T-cell (primary cell): Measurements from ENCODE around the gene GOLPH3. TPM values are rescaled to one million over a fixed set of nuclear protein-coding genes. Genes with fewer than 3 reads are reported as not detected.

Experiments used
- ATAC-seq, 4 experiments: fragments of 200-7000 bp in 3 of 4; fragments of 150-1000 bp in 1 of 4; cut with Tn5 transposase; replicated peaks in 1 of 4; 1 replicate in 3 of 4; 2 replicates in 1 of 4; pipeline ENCODE4 v1.10.0; 2021; ENCODE audit warnings: moderate library complexity in 3 of 4, mild to moderate bottlenecking in 2 of 4, moderate number of reproducible peaks in 1 of 4
- CTCF ChIA-PET, 2 donors: fragments of 300-600 bp; sonication (Branson Sonifier 250); formaldehyde crosslinking; loops; one replicate each; lab custom pipeline; 2022; ENCODE audit warnings: antibody characterized with exemption in 2 of 2; lab: Charles Lee
- POLR2A ChIA-PET, 2 donors: fragments of 300-600 bp; sonication (Branson Sonifier 250); formaldehyde crosslinking; loops; one replicate each; lab custom pipeline; 2022; ENCODE audit warnings: antibody characterized with exemption in 2 of 2; lab: Charles Lee
- DNase-seq, 35 experiments: peaks; one replicate each; pipeline versions ENCODE4 v3.0.0 to v3.0.0-alpha.2; 2013 to 2023
- H3K27ac ChIP-seq: one replicate; pipeline ENCODE4 v1.5.1; 2013; ENCODE audit warnings: low read length
- H3K27me3 ChIP-seq, 2 experiments: replicated peaks in 1 of 2; 1 replicate in 1 of 2; 2 replicates in 1 of 2; pipeline versions ENCODE4 v1.6.1 to v1.7.0; 2013; ENCODE audit warnings: low read length in 1 of 2, mixed read lengths in 1 of 2; ENCODE audit not compliant: control insufficient read depth in 2 of 2, insufficient read depth in 2 of 2; ENCODE audit errors: extremely low read depth in 1 of 2
- H3K36me3 ChIP-seq, 2 donors: 1 replicate in 1 of 2; 2 replicates in 1 of 2; pipeline versions ENCODE4 v1.6.1 to v1.7.0; 2013; ENCODE audit warnings: low read length in 1 of 2; ENCODE audit not compliant: control insufficient read depth in 2 of 2, insufficient read depth in 1 of 2; ENCODE audit errors: extremely low read depth in 1 of 2
- H3K4me1 ChIP-seq, 2 experiments: 1 replicate in 1 of 2; 2 replicates in 1 of 2; pipeline versions ENCODE4 v1.6.1 to v1.7.0; 2013; ENCODE audit warnings: low read length in 2 of 2, mixed read lengths in 1 of 2; ENCODE audit not compliant: insufficient read depth in 2 of 2, control insufficient read depth in 1 of 2; ENCODE audit errors: extremely low read depth in 1 of 2
- H3K4me3 ChIP-seq, 2 donors: 1 replicate in 1 of 2; 2 replicates in 1 of 2; pipeline versions ENCODE4 v1.5.1 to v1.7.0; 2013; ENCODE audit warnings: mild to moderate bottlenecking in 2 of 2, low read length in 1 of 2, moderate library complexity in 1 of 2; ENCODE audit not compliant: control insufficient read depth in 1 of 2; ENCODE audit errors: extremely low read depth in 1 of 2
- H3K9me3 ChIP-seq: 2 replicates; pipeline ENCODE4 v1.7.0; 2013
- H3K27ac Mint-ChIP-seq, 2 donors: one replicate each; pipeline ENCODE4 v1.8.0; 2020 to 2021; ENCODE audit warnings: mild to moderate bottlenecking in 2 of 2, mixed read lengths in 2 of 2
- H3K27me3 Mint-ChIP-seq, 2 donors: one replicate each; pipeline ENCODE4 v1.8.0; 2021 to 2022; ENCODE audit warnings: mixed read lengths in 2 of 2
- H3K36me3 Mint-ChIP-seq: one replicate; pipeline ENCODE4 v1.8.0; 2021; ENCODE audit warnings: mixed read lengths
- H3K4me1 Mint-ChIP-seq, 3 donors: one replicate each; pipeline ENCODE4 v1.8.0; 2020 to 2022; ENCODE audit warnings: mixed read lengths in 3 of 3, mild to moderate bottlenecking in 1 of 3
- H3K4me3 Mint-ChIP-seq, 3 donors: one replicate each; pipeline ENCODE4 v1.8.0; 2020 to 2022; ENCODE audit warnings: mild to moderate bottlenecking in 3 of 3, mixed read lengths in 3 of 3, moderate library complexity in 3 of 3
- H3K9me3 Mint-ChIP-seq, 3 donors: one replicate each; pipeline ENCODE4 v1.8.0; 2020 to 2022; ENCODE audit warnings: mixed read lengths in 3 of 3
- WGBS: methylation state at CpG from one replicate; pipeline ENCODE4 v1.1.5; 2013; ENCODE audit warnings: missing lambda C conversion rate; ENCODE audit not compliant: insufficient coverage; 5-methylcytosine and 5-hydroxymethylcytosine counted together
- total RNA-seq, 35 experiments: library from RNA in 6 of 35; stranded (reverse) in 6 of 35; fragments of 120-200 nt in 1 of 35; gene quantifications; one replicate each; pipeline versions ENCODE4 v1.2.1 to v1.2.4 and lab custom pipeline; 2013 to 2026

The GOLPH3 gene
- total RNA-seq, 5 donors from 2014 or later (not counting 1 experiment from before 2014, with no cell fraction given), result 49.3 to 87.6 (median 73.8) TPM

GRCh38 chr5:32156635-32157034, 17.5 kb downstream of the GOLPH3 start:
- H3K27me3 Mint-ChIP-seq, result no peaks in the 10 kb centered on the region
- H3K4me3 Mint-ChIP-seq, result no peak overlapping the region
- no peak overlapping the region for H3K27ac Mint-ChIP-seq
- H3K27ac ChIP-seq, result no peak overlapping the region
- no peaks in the 10 kb centered on the region for H3K27me3 ChIP-seq
- H3K36me3 ChIP-seq, result peaks cover 0 to 5% of the 10 kb centered on the region in 2 donors
- no peak overlapping the region for H3K4me3 ChIP-seq
- ATAC-seq, result no peak
- 96% methylated on average over 5 of the region's 9 CpGs for WGBS
- H3K36me3 Mint-ChIP-seq, result peaks cover 15% of the 10 kb centered on the region
- peaks cover 0 to 26% of the 10 kb centered on the region in 2 experiments for H3K4me1 ChIP-seq
- DNase-seq, result no peak
- peaks cover 39 to 47% (median 44%) of the 10 kb centered on the region in 3 donors for H3K4me1 Mint-ChIP-seq
- ChIA-PET CTCF (no interaction called here), POLR2A (interaction anchor here in 1 of 2 donors (0.7 kb wide), 1 partner anchor 14 kb away, joined by 3 read pairs; no protein-coding TSS in a partner anchor)
- H3K9me3 Mint-ChIP-seq, result no peaks in the 10 kb centered on the region
- H3K9me3 ChIP-seq, result no peaks in the 10 kb centered on the region

GRCh38 chr5:32155211-32155610, 18.9 kb downstream of the GOLPH3 start:
- Mint-ChIP-seq H3K4me1 (peaks cover 42 to 44% (median 42%) of the 10 kb centered on the region in 3 donors), H3K27me3 (no peaks in the 10 kb centered on the region), H3K9me3 (no peaks in the 10 kb centered on the region), H3K36me3 (peaks cover 12% of the 10 kb centered on the region), H3K4me3 (no peak overlapping the region), H3K27ac (no peak overlapping the region)
- Histone ChIP-seq H3K27me3 (no peaks in the 10 kb centered on the region), H3K36me3 (peaks cover 0 to 5% of the 10 kb centered on the region in 2 donors), H3K4me3 (no peak overlapping the region), H3K9me3 (no peaks in the 10 kb centered on the region), H3K4me1 (peaks cover 0 to 29% of the 10 kb centered on the region in 2 experiments), H3K27ac (no peak overlapping the region)
- ChIA-PET CTCF (no interaction called here), POLR2A (no interaction called here)
- DNase-seq (no peak), ATAC-seq (no peak)
- no CpG with 5 or more reads among the region's 2 CpGs for WGBS

GRCh38 chr5:32153723-32154122, 20.4 kb downstream of the GOLPH3 start:
- Histone ChIP-seq H3K4me3 (no peak overlapping the region), H3K36me3 (peaks cover 0 to 5% of the 10 kb centered on the region in 2 donors), H3K27ac (no peak overlapping the region), H3K27me3 (no peaks in the 10 kb centered on the region), H3K4me1 (peaks cover 0 to 24% of the 10 kb centered on the region in 2 experiments), H3K9me3 (no peaks in the 10 kb centered on the region)
- ChIA-PET POLR2A (interaction anchor here in 1 of 2 donors (0.7 kb wide), 1 partner anchor 108 kb away, joined by 3 read pairs; no protein-coding TSS in a partner anchor), CTCF (interaction anchor here in 1 of 2 donors (0.9 kb wide), 1 partner anchor 447 kb away, joined by 3 read pairs; no protein-coding TSS in a partner anchor)
- no CpG with 5 or more reads among the region's 3 CpGs for WGBS
- peaks cover 16% of the 10 kb centered on the region for H3K36me3 Mint-ChIP-seq
- H3K4me3 Mint-ChIP-seq, result no peak overlapping the region
- no peaks in the 10 kb centered on the region for H3K9me3 Mint-ChIP-seq
- ATAC-seq (no peak), DNase-seq (no peak)
- peaks cover 51 to 55% (median 53%) of the 10 kb centered on the region in 3 donors for H3K4me1 Mint-ChIP-seq
- H3K27me3 Mint-ChIP-seq, result no peaks in the 10 kb centered on the region
- peak overlapping the region in 1 of 2 donors; percentile 40 for H3K27ac Mint-ChIP-seq

GRCh38 chr5:32151198-32151597, 22.9 kb downstream of the GOLPH3 start:
- no peaks in the 10 kb centered on the region for H3K9me3 ChIP-seq
- ChIA-PET POLR2A (interaction anchor here (0.7 to 1.1 kb wide), 4 partner anchors 10 to 558 kb away, joined by 3 to 6 read pairs (median 4); no protein-coding TSS in a partner anchor), CTCF (interaction anchor here (0.7 to 1.1 kb wide), 4 partner anchors 21 to 1289 kb away, joined by 3 to 6 read pairs (median 4); no protein-coding TSS in a partner anchor)
- Mint-ChIP-seq H3K36me3 (peaks cover 16% of the 10 kb centered on the region), H3K4me1 (peaks cover 72 to 75% (median 73%) of the 10 kb centered on the region in 3 donors), H3K9me3 (no peaks in the 10 kb centered on the region), H3K27me3 (no peaks in the 10 kb centered on the region), H3K27ac (no peak overlapping the region), H3K4me3 (no peak overlapping the region)
- H3K4me3 ChIP-seq, result no peak overlapping the region
- ATAC-seq, result no peak
- no peak overlapping the region for H3K27ac ChIP-seq
- 100% methylated on average over 2 of the region's 6 CpGs for WGBS
- DNase-seq, result no peak
- no peaks in the 10 kb centered on the region for H3K36me3 ChIP-seq
- no peaks in the 10 kb centered on the region for H3K27me3 ChIP-seq
- peaks cover 0 to 15% of the 10 kb centered on the region in 2 experiments for H3K4me1 ChIP-seq

- no peak overlapping the region for H3K4me3 ChIP-seq
- Mint-ChIP-seq H3K27me3 (no peaks in the 10 kb centered on the region), H3K36me3 (peaks cover 16% of the 10 kb centered on the region), H3K9me3 (no peaks in the 10 kb centered on the region), H3K4me1 (peaks cover 74 to 81% (median 76%) of the 10 kb centered on the region in 3 donors), H3K4me3 (no peak overlapping the region), H3K27ac (no peak overlapping the region)
- ChIA-PET POLR2A (interaction anchor here (0.5 to 1.1 kb wide), 5 partner anchors 9 to 557 kb away, joined by 3 to 5 read pairs (median 4); partner anchors contain the start of gene GOLPH3 (in 1 of the 2)), CTCF (interaction anchor here in 1 of 2 donors (0.6 kb wide), 1 partner anchor 15 kb away, joined by 3 read pairs; no protein-coding TSS in a partner anchor)
- ATAC-seq (no peak), DNase-seq (no peak)
- no peaks in the 10 kb centered on the region for H3K36me3 ChIP-seq
- no CpG with 5 or more reads among the region's 1 CpG for WGBS
- no peaks in the 10 kb centered on the region for H3K27me3 ChIP-seq
- H3K9me3 ChIP-seq, result no peaks in the 10 kb centered on the region
- H3K27ac ChIP-seq, result no peak overlapping the region
- H3K4me1 ChIP-seq, result peaks cover 0 to 15% of the 10 kb centered on the region in 2 experiments
Measured at GRCh38 chr5:32150366-32150765, 23.8 kb downstream of the GOLPH3 start.

GRCh38 chr5:32147959-32148358, 26.2 kb downstream of the GOLPH3 start:
- no peaks in the 10 kb centered on the region for H3K9me3 Mint-ChIP-seq
- peaks cover 0 to 9% of the 10 kb centered on the region in 2 experiments for H3K4me1 ChIP-seq
- H3K27me3 ChIP-seq, result no peaks in the 10 kb centered on the region
- CTCF ChIA-PET, result no interaction called here
- WGBS, result no CpG with 5 or more reads among the region's 4 CpGs
- peaks cover 17% of the 10 kb centered on the region for H3K36me3 Mint-ChIP-seq
- no peak overlapping the region for H3K27ac ChIP-seq
- POLR2A ChIA-PET, result interaction anchor here in 1 of 2 donors (0.7 kb wide), 1 partner anchor 26 kb away, joined by 3 read pairs; no protein-coding TSS in a partner anchor
- H3K4me3 Mint-ChIP-seq, result no peak overlapping the region
- ATAC-seq (no peak), DNase-seq (no peak)
- peaks cover 64 to 73% (median 69%) of the 10 kb centered on the region in 3 donors for H3K4me1 Mint-ChIP-seq
- no peaks in the 10 kb centered on the region for H3K27me3 Mint-ChIP-seq
- no peak overlapping the region for H3K4me3 ChIP-seq
- no peaks in the 10 kb centered on the region for H3K9me3 ChIP-seq
- H3K36me3 ChIP-seq, result peaks cover 0 to 3% of the 10 kb centered on the region in 2 donors
- H3K27ac Mint-ChIP-seq, result no peak overlapping the region
